HG03097 (cell line): ENCODE data around the gene SPEF1.
A peak's percentile ranks its signal among the peaks of the same experiment; 100 is the strongest.
"Not testable (repeated sequence)": the region's sequence is repeated elsewhere in the genome, so short reads cannot be mapped to it uniquely, and the experiment has no call there.

ENCODE experiments used
- ATAC-seq: cut with Tn5 transposase; IDR thresholded peaks from one replicate; pipeline ENCODE4 v1.9.1; 2021; ENCODE audit not compliant: unreplicated experiment, low FRiP score

The SPEF1 gene

GRCh38 chr20:3794168-3794567 is 12.9 kb upstream of the SPEF1 start:
- ATAC-seq = not testable (repeated sequence)

- ATAC-seq = not testable (repeated sequence)
These were observed 8.0 kb upstream of the SPEF1 start for GRCh38 chr20:3789201-3789600.

- ATAC-seq = no peak
These were observed 7.5 kb upstream of the SPEF1 start for GRCh38 chr20:3788685-3789155.

GRCh38 chr20:3787324-3788014 is 6.2 kb upstream of the SPEF1 start:
- no peak for ATAC-seq

- ATAC-seq = peak; percentile 67
These were observed 5.5 kb upstream of the SPEF1 start, which contains the start of gene CENPB for GRCh38 chr20:3786665-3787323. Gene CENPB (minus strand): TSS chr20:3786740. CDS start chr20:3786483, 257 bp downstream.

GRCh38 chr20:3786126-3786484 is 4.9 kb upstream of the SPEF1 start:
- ATAC-seq = peak; percentile 17

- ATAC-seq = no peak
These were observed 4.2 kb upstream of the SPEF1 start for GRCh38 chr20:3785240-3786125.

GRCh38 chr20:3784863-3785239 is 3.6 kb upstream of the SPEF1 start:
- ATAC-seq = no peak

- no peak for ATAC-seq
These were observed 3.1 kb upstream of the SPEF1 start for GRCh38 chr20:3784216-3784853.

- no peak for ATAC-seq
These were observed 2.4 kb upstream of the SPEF1 start for GRCh38 chr20:3783511-3784195.

GRCh38 chr20:3783068-3783489 is 1.8 kb upstream of the SPEF1 start:
- no peak for ATAC-seq

GRCh38 chr20:3782597-3782996 is 1.3 kb upstream of the SPEF1 start:
- ATAC-seq = no peak

- ATAC-seq = no peak
These were observed 2.3 kb downstream of the SPEF1 start for GRCh38 chr20:3778976-3779375.

- no peak for ATAC-seq
These were observed 3.3 kb downstream of the SPEF1 start for GRCh38 chr20:3777716-3778629.

- ATAC-seq = no peak
These were observed 3.9 kb downstream of the SPEF1 start for GRCh38 chr20:3777381-3777715.

- no peak for ATAC-seq
These were observed 5.7 kb downstream of the SPEF1 start for GRCh38 chr20:3775457-3776108.

- no peak for ATAC-seq
These were observed 9.6 kb downstream of the SPEF1 start for GRCh38 chr20:3771552-3772058.

GRCh38 chr20:3768342-3769130 is 12.7 kb downstream of the SPEF1 start:
- ATAC-seq = peak; percentile 32
